Neural progenitor cell (in vitro differentiated cells): ENCODE results near the gene CUEDC2. TPM values are rescaled to one million over a fixed set of nuclear protein-coding genes. Genes with fewer than 3 reads are reported as not detected.

ENCODE experiments used
- DNase-seq: peaks from one replicate; pipeline ENCODE4 v3.0.0-alpha.2; 2016; ENCODE audit warnings: low spot score
- H2AFZ ChIP-seq: fragments of 200-600 bp; sonication (generic); replicated peaks from 2 replicates; pipeline ENCODE4 v1.6.1; 2016; ENCODE audit warnings: antibody characterized with exemption
- H3F3A ChIP-seq: fragments of 200-600 bp; sonication (generic); 2 replicates; pipeline ENCODE4 v1.6.1; 2016; ENCODE audit warnings: antibody characterized with exemption, low read depth
- H3K27ac ChIP-seq: fragments of 200-600 bp; sonication (generic); 2 replicates; pipeline ENCODE4 v1.5.1; 2016; ENCODE audit warnings: mild to moderate bottlenecking
- H3K27me3 ChIP-seq: fragments of 200-600 bp; sonication (generic); 2 replicates; pipeline ENCODE4 v1.6.1; 2016; ENCODE audit warnings: mild to moderate bottlenecking, moderate library complexity
- H3K36me3 ChIP-seq: fragments of 200-600 bp; sonication (generic); 2 replicates; pipeline ENCODE4 v1.5.1; 2016
- H3K4me1 ChIP-seq: fragments of 200-600 bp; sonication (generic); 2 replicates; pipeline ENCODE4 v1.6.1; 2016; ENCODE audit warnings: mixed run types
- H3K4me2 ChIP-seq: fragments of 200-600 bp; sonication (generic); 2 replicates; pipeline ENCODE4 v1.6.1; 2016
- H3K4me3 ChIP-seq: fragments of 200-600 bp; sonication (generic); 2 replicates; pipeline ENCODE4 v1.5.1; 2016
- H3K79me2 ChIP-seq: fragments of 200-600 bp; sonication (generic); 2 replicates; pipeline ENCODE4 v1.6.1; 2016; ENCODE audit warnings: low read depth
- H3K9ac ChIP-seq: fragments of 200-600 bp; sonication (generic); 2 replicates; pipeline ENCODE4 v1.6.1; 2016
- H3K9me3 ChIP-seq: fragments of 200-600 bp; sonication (generic); 2 replicates; pipeline ENCODE4 v1.5.1; 2016; ENCODE audit warnings: low read depth
- H4K20me1 ChIP-seq: fragments of 200-600 bp; sonication (generic); 2 replicates; pipeline ENCODE4 v1.6.1; 2016; ENCODE audit warnings: low read depth
- H3K27ac Mint-ChIP-seq: 3 replicates; pipeline ENCODE4 v1.8.0; 2021; ENCODE audit warnings: mixed read lengths
- H3K27me3 Mint-ChIP-seq: 2 replicates; pipeline ENCODE4 v1.8.0; 2022; ENCODE audit warnings: low read depth, mild to moderate bottlenecking, inconsistent platforms, moderate library complexity, mixed read lengths; ENCODE audit not compliant: insufficient read depth
- H3K36me3 Mint-ChIP-seq: 3 replicates; pipeline ENCODE4 v1.8.0; 2021; ENCODE audit warnings: mixed read lengths
- H3K4me1 Mint-ChIP-seq: 3 replicates; pipeline ENCODE4 v1.8.0; 2021; ENCODE audit warnings: mixed read lengths
- H3K4me3 Mint-ChIP-seq: 3 replicates; pipeline ENCODE4 v1.8.0; 2021; ENCODE audit warnings: mild to moderate bottlenecking, moderate library complexity, mixed read lengths
- H3K9me3 Mint-ChIP-seq: 3 replicates; pipeline ENCODE4 v1.8.0; 2020; ENCODE audit warnings: mixed read lengths
- CTCF ChIP-seq: fragments of 200-600 bp; sonication (generic); IDR thresholded peaks from 2 replicates; pipeline ENCODE4 v1.5.1; 2017; ENCODE audit warnings: antibody characterized with exemption, mild to moderate bottlenecking
- EZH2 ChIP-seq: fragments of 200-600 bp; sonication (generic); IDR thresholded peaks from 2 replicates; pipeline ENCODE4 v1.6.1; 2017; ENCODE audit warnings: antibody characterized with exemption, mild to moderate bottlenecking, moderate library complexity
- EZH2phosphoT487 ChIP-seq: fragments of 200-600 bp; sonication (generic); IDR thresholded peaks from 2 replicates; pipeline ENCODE4 v1.6.1; 2017; ENCODE audit warnings: antibody characterized with exemption
- total RNA-seq: library from RNA; depleted of rRNA; stranded (reverse); fragments of >200 nt; gene quantifications from 2 replicates; pipeline ENCODE4 v1.2.3, GENCODE V29; 2015; ENCODE audit warnings: low replicate concordance

The CUEDC2 gene
- total RNA-seq, 1 donor from 2014 or later, result 64.0 TPM

- no peaks in the 10 kb centered on the region for H3K79me2 ChIP-seq
- H3K27me3 ChIP-seq, result peaks cover 9% of the 10 kb centered on the region
- no peak overlapping the region for H3K27ac Mint-ChIP-seq
- no peak overlapping the region for H3K4me3 ChIP-seq
- H3K4me1 ChIP-seq, result peaks cover 34% of the 10 kb centered on the region
- no peaks in the 10 kb centered on the region for H3K36me3 ChIP-seq
- peaks cover 61% of the 10 kb centered on the region for H3F3A ChIP-seq
- H3K4me3 Mint-ChIP-seq, result no peak overlapping the region
- H3K9ac ChIP-seq, result no peak overlapping the region
- no peak overlapping the region for H3K27ac ChIP-seq
- H3K9me3 ChIP-seq, result no peaks in the 10 kb centered on the region
- H3K27me3 Mint-ChIP-seq, result peaks cover 16% of the 10 kb centered on the region
- no peak overlapping the region for H3K4me2 ChIP-seq
- H4K20me1 ChIP-seq, result peaks cover 18% of the 10 kb centered on the region
- DNase-seq, result peak; percentile 65
- TF ChIP-seq CTCF (no peak), EZH2 (no peak), EZH2phosphoT487 (no peak)
- no peaks in the 10 kb centered on the region for H3K9me3 Mint-ChIP-seq
- H3K4me1 Mint-ChIP-seq, result peaks cover 33% of the 10 kb centered on the region
- no peak overlapping the region for H2AFZ ChIP-seq
- H3K36me3 Mint-ChIP-seq, result peaks cover 2% of the 10 kb centered on the region
Measured at GRCh38 chr10:102453502-102453901, 21.1 kb upstream of the CUEDC2 start.

GRCh38 chr10:102452672-102453340, 20.4 kb upstream of the CUEDC2 start:
- Histone ChIP-seq H3K36me3 (no peaks in the 10 kb centered on the region), H3F3A (peaks cover 64% of the 10 kb centered on the region), H3K79me2 (no peaks in the 10 kb centered on the region), H3K27ac (no peak overlapping the region), H4K20me1 (peaks cover 18% of the 10 kb centered on the region), H3K9ac (no peak overlapping the region), H3K27me3 (peaks cover 9% of the 10 kb centered on the region), H2AFZ (no peak overlapping the region), H3K9me3 (no peaks in the 10 kb centered on the region), H3K4me3 (no peak overlapping the region), H3K4me2 (no peak overlapping the region), H3K4me1 (peaks cover 34% of the 10 kb centered on the region)
- peaks cover 2% of the 10 kb centered on the region for H3K36me3 Mint-ChIP-seq
- TF ChIP-seq CTCF, result no peak
- H3K4me3 Mint-ChIP-seq, result peak overlapping the region; percentile 74
- H3K4me1 Mint-ChIP-seq, result peaks cover 33% of the 10 kb centered on the region
- DNase-seq, result no peak
- H3K27ac Mint-ChIP-seq, result no peak overlapping the region
- no peaks in the 10 kb centered on the region for H3K9me3 Mint-ChIP-seq
- H3K27me3 Mint-ChIP-seq, result peaks cover 15% of the 10 kb centered on the region

- peaks cover 18% of the 10 kb centered on the region for H4K20me1 ChIP-seq
- H3K4me2 ChIP-seq, result peak within 1 kb of the TSS; percentile 83
- peak within 1 kb of the TSS; percentile 69 for H2AFZ ChIP-seq
- H3F3A ChIP-seq, result peaks cover 64% of the 10 kb centered on the region
- peak within 1 kb of the TSS; percentile 86 for H3K4me3 Mint-ChIP-seq
- H3K9ac ChIP-seq, result no peak within 1 kb of the TSS
- no peaks in the 10 kb centered on the region for H3K36me3 ChIP-seq
- TF ChIP-seq EZH2 (no peak), EZH2phosphoT487 (no peak), CTCF (no peak)
- no peak within 1 kb of the TSS for H3K27ac Mint-ChIP-seq
- DNase-seq, result no peak
- H3K27ac ChIP-seq, result no peak within 1 kb of the TSS
- H3K27me3 Mint-ChIP-seq, result peaks cover 15% of the 10 kb centered on the region
- no peaks in the 10 kb centered on the region for H3K79me2 ChIP-seq
- H3K36me3 Mint-ChIP-seq, result peaks cover 2% of the 10 kb centered on the region
- peaks cover 34% of the 10 kb centered on the region for H3K4me1 ChIP-seq
- H3K27me3 ChIP-seq, result peaks cover 9% of the 10 kb centered on the region
- H3K9me3 ChIP-seq, result no peaks in the 10 kb centered on the region
- no peaks in the 10 kb centered on the region for H3K9me3 Mint-ChIP-seq
- H3K4me3 ChIP-seq, result peak within 1 kb of the TSS; percentile 82
- H3K4me1 Mint-ChIP-seq, result peaks cover 33% of the 10 kb centered on the region
Measured at GRCh38 chr10:102451105-102451969, 19.0 kb upstream of the CUEDC2 start, which contains the start of gene C10orf95. C10orf95 (minus strand) TSS chr10:102451543; CDS start chr10:102451093, 450 bp downstream.
